ENCODE measurements around the gene CLMP. TPM values are rescaled to one million over a fixed set of nuclear protein-coding genes. Genes with fewer than 3 reads are reported as not detected.
"Not testable (repeated sequence)": the region's sequence is repeated elsewhere in the genome, so short reads cannot be mapped to it uniquely, and the experiment has no call there.

Gene CLMP
- total RNA-seq, 4 donors from 2014 or later, result 23.6 to 49.4 (median 38.0) TPM

DNA sequence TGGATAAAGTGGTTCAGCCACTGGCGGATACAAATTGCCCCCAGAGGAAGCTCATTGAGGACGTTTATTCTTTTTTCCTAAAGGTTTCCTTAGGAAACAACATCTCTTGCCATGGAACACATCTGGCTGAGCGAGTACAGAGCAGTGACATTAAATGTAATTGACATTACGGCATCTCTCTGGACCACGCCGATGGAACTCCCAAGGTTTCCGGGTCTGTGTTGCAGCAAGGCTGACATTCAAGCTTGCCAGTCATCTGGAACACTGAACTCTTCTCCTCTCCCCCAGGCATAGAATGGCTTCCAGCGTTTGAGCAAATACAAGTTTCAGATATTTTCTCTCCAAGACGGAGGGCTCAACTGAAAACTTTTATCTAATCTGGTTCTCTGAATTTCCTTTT lies 42.1 kb downstream of the CLMP start:
- WGBS, 2 donors (ENCODE audit: low coverage in 1 of 2), result 86% methylated on average over 3 to 9 of the region's 9 CpGs
- H3K4me3 ChIP-seq, result no peak overlapping the region
- H3K4me1 ChIP-seq, result peaks cover 0 to 3% (median 0%) of the 10 kb centered on the region in 4 donors
- H3K36me3 ChIP-seq, result no peaks in the 10 kb centered on the region
- in situ Hi-C loops (cut with MboI; ENCODE audit: low pct_ligation_motif_present in 1 of 4, low pct_unique_long_range_greater_than_20kb in 1 of 4, low sequenced_read_pairs in 3 of 4), result no loop called here
- H3K27me3 ChIP-seq, result no peaks in the 10 kb centered on the region
- no peak for DNase-seq
- intact Hi-C loops (cut with DNase I; ENCODE audit: low total_unique reads), result no loop called here
- TF ChIP-seq EP300 (IDR thresholded peaks at IDR 0.05; ENCODE audit: low read depth) (no peak), POLR2A (IDR thresholded peaks at IDR 0.05) (no peak)
- no peak overlapping the region for H3K27ac ChIP-seq
- no peaks in the 10 kb centered on the region for H3K9me3 ChIP-seq

DNA sequence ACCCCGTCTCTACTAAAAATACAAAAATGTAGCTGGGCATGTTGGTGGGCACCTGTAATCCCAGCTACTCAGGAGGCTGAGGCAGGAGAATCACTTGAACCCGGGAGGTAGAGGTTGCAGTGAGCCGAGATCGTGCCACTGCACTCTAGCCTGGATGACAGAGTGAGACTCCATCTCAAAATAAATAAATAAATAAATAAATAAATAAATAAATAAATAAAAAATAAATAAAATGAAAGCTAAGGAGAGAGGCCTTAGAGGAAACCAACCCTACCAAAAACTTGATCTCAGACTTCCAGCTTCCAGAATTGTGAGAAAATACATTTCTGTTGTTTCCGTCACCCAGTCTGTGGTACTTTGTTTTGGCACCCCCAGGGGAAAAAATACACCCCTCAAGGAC lies 42.7 kb downstream of the CLMP start:
- in situ Hi-C loops (cut with MboI; ENCODE audit: low pct_ligation_motif_present in 1 of 4, low pct_unique_long_range_greater_than_20kb in 1 of 4, low sequenced_read_pairs in 3 of 4); H3K27me3 ChIP-seq; H3K9me3 ChIP-seq; DNase-seq; H3K4me3 ChIP-seq; H3K4me1 ChIP-seq; H3K27ac ChIP-seq; intact Hi-C loops (cut with DNase I; ENCODE audit: low total_unique reads); H3K36me3 ChIP-seq: not testable (repeated sequence)
- 88 to 91% methylated on average over 5 of the region's 5 CpGs for WGBS, 2 donors (ENCODE audit: low coverage in 1 of 2)

DNA sequence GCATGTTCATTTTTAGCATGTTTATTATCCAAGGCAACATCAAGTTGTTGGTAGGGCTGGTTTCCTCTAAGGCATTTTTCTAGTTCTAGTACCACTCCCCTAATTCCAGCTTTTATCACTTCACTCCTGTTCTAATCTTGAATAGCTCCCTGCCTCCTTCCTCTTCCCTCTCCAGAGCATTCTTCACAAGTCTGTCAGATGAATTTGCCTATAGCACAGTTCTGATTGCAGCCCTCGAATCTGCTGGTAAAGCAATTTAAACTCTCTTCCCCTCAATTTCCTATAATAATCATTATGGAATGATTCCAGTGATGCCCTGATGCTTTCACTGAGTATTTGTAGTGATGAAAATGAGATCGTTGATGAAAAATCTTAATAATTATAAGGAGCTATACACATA lies 43.3 kb downstream of the CLMP start:
- no peak for DNase-seq
- H3K36me3 ChIP-seq, result no peaks in the 10 kb centered on the region
- TF ChIP-seq EP300 (IDR thresholded peaks at IDR 0.05; ENCODE audit: low read depth) (no peak), POLR2AphosphoS5 (IDR thresholded peaks at IDR 0.05) (no peak), POLR2A (IDR thresholded peaks at IDR 0.05) (no peak)
- TF ChIP-seq, protein P1, sequence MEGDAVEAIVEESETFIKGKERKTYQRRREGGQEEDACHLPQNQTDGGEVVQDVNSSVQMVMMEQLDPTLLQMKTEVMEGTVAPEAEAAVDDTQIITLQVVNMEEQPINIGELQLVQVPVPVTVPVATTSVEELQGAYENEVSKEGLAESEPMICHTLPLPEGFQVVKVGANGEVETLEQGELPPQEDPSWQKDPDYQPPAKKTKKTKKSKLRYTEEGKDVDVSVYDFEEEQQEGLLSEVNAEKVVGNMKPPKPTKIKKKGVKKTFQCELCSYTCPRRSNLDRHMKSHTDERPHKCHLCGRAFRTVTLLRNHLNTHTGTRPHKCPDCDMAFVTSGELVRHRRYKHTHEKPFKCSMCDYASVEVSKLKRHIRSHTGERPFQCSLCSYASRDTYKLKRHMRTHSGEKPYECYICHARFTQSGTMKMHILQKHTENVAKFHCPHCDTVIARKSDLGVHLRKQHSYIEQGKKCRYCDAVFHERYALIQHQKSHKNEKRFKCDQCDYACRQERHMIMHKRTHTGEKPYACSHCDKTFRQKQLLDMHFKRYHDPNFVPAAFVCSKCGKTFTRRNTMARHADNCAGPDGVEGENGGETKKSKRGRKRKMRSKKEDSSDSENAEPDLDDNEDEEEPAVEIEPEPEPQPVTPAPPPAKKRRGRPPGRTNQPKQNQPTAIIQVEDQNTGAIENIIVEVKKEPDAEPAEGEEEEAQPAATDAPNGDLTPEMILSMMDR (IDR thresholded peaks at IDR 0.05), result no peak
- H3K9me3 ChIP-seq, result no peaks in the 10 kb centered on the region
- H3K27ac ChIP-seq, result no peak overlapping the region
- in situ Hi-C loops (cut with MboI; ENCODE audit: low pct_ligation_motif_present in 1 of 4, low pct_unique_long_range_greater_than_20kb in 1 of 4, low sequenced_read_pairs in 3 of 4) (no loop called here), intact Hi-C loops (cut with DNase I; ENCODE audit: low total_unique reads) (no loop called here)
- WGBS, 2 donors (ENCODE audit: low coverage in 1 of 2), result 74 to 78% methylated on average over 2 of the region's 2 CpGs
- no peaks in the 10 kb centered on the region for H3K27me3 ChIP-seq
- H3K4me1 ChIP-seq, result peaks cover 0 to 3% (median 0%) of the 10 kb centered on the region in 4 donors
- no peak overlapping the region for H3K4me3 ChIP-seq

DNA sequence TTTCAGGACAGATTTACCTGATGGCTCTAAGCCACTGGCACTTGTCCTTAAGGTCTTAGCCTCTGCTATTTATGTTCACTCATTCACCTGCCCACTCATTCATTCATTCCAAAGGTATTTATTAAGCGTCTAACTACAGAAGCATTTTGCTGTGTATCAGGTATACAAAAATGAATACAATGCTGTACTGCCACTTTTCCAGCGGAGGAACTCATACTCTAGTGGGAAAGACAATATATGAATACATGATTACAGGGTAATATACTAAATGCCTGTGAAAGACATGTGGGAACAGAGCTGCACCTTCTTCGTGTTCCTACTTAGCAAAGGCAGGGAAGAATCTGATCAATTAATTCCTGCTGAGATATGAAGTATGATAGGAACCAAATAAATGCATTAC lies 43.7 kb downstream of the CLMP start:
- in situ Hi-C loops (cut with MboI; ENCODE audit: low pct_ligation_motif_present in 1 of 4, low pct_unique_long_range_greater_than_20kb in 1 of 4, low sequenced_read_pairs in 3 of 4), result no loop called here
- Histone ChIP-seq H3K27ac (no peak overlapping the region), H3K36me3 (no peaks in the 10 kb centered on the region), H3K9me3 (no peaks in the 10 kb centered on the region), H3K4me1 (peaks cover 0 to 3% (median 0%) of the 10 kb centered on the region in 4 donors), H3K4me3 (no peak overlapping the region), H3K27me3 (no peaks in the 10 kb centered on the region)
- TF ChIP-seq, protein P1 (IDR thresholded peaks at IDR 0.05), result no peak
- no peak for TF ChIP-seq POLR2A (IDR thresholded peaks at IDR 0.05)
- no peak for TF ChIP-seq POLR2AphosphoS5 (IDR thresholded peaks at IDR 0.05)
- no peak for TF ChIP-seq EP300 (IDR thresholded peaks at IDR 0.05; ENCODE audit: low read depth)
- no peak for DNase-seq
- WGBS, 2 donors (ENCODE audit: low coverage in 1 of 2), result 79 to 81% methylated on average over 3 of the region's 3 CpGs
- intact Hi-C loops (cut with DNase I; ENCODE audit: low total_unique reads), result no loop called here

DNA sequence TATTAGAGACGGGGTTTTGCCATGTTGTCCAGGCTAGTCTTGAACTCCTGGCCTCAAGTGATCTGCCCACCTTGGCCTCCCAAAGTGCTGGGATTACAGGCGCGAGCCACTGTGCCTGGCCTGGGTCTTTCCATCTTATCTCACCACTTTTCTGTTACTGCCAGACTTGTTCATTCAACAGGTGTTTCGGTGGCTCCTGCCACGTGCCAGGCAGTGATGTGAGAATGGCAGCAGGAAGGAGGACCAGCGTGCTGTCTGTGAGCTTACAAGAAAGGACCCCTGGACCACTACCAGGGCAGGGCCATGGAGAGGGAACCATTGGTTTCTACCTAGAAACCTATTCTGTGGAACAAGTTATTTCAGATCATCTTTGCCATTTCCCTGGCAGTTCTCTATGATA lies 44.2 kb downstream of the CLMP start:
- WGBS, 2 donors (ENCODE audit: low coverage in 1 of 2), result 91% methylated on average over 6 of the region's 6 CpGs; no CpG with 5 or more reads in 1 of the 2 donors
- no peak for DNase-seq
- Histone ChIP-seq H3K36me3 (no peaks in the 10 kb centered on the region), H3K9me3 (no peaks in the 10 kb centered on the region), H3K27me3 (no peaks in the 10 kb centered on the region), H3K4me1 (peaks cover 0 to 2% (median under 1%) of the 10 kb centered on the region in 4 donors), H3K27ac (no peak overlapping the region), H3K4me3 (no peak overlapping the region)
- intact Hi-C loops (cut with DNase I; ENCODE audit: low total_unique reads) (no loop called here), in situ Hi-C loops (cut with MboI; ENCODE audit: low pct_ligation_motif_present in 1 of 4, low pct_unique_long_range_greater_than_20kb in 1 of 4, low sequenced_read_pairs in 3 of 4) (no loop called here)
- TF ChIP-seq EP300 (IDR thresholded peaks at IDR 0.05; ENCODE audit: low read depth) (no peak), POLR2AphosphoS5 (IDR thresholded peaks at IDR 0.05) (no peak)
- TF ChIP-seq, protein P1 (IDR thresholded peaks at IDR 0.05), result no peak

All from transverse colon (tissue), 4 donors.